ENCODE measurements around the gene PCGF2. TPM values are rescaled to one million over a fixed set of nuclear protein-coding genes. Genes with fewer than 3 reads are reported as not detected.

The PCGF2 gene
- polyA plus RNA-seq, 3 donors: 0.60 TPM; not detected in 2

GRCh38 chr17:38750044-38750311 is 1.8 kb upstream of the PCGF2 start:
- Histone ChIP-seq H3K27ac (ENCODE audit: low read depth in 1 of 2, low read length in 2 of 2) (no peak overlapping the region), H3K9me3 (replicated peaks in 1 of 2; ENCODE audit: control insufficient read depth in 1 of 2, insufficient read depth in 1 of 2, low read length in 2 of 2) (no peaks in the 10 kb centered on the region), H3K79me2 (ENCODE audit: insufficient read depth, low read length) (peaks cover 25% of the 10 kb centered on the region), H2AFZ (ENCODE audit: insufficient read depth, low read depth, low read length, poor library complexity, severe bottlenecking) (peak overlapping the region; percentile 84), H3K9ac (ENCODE audit: insufficient read depth, low read length, poor library complexity, severe bottlenecking) (peak overlapping the region; percentile 56), H3K36me3 (replicated peaks in 1 of 2; ENCODE audit: control insufficient read depth in 1 of 2, insufficient read depth in 2 of 2, low read length in 2 of 2) (peaks cover 7 to 8% of the 10 kb centered on the region in 2 donors), H3K27me3 (ENCODE audit: control insufficient read depth in 2 of 2, insufficient read depth in 2 of 2, low read length in 2 of 2) (peaks cover 21 to 55% of the 10 kb centered on the region in 2 donors), H3K4me2 (replicated peaks; ENCODE audit: extremely low read depth, low read length, poor library complexity, severe bottlenecking) (peak overlapping the region; percentile 94), H4K20me1 (ENCODE audit: insufficient read depth, low read length) (peaks cover 13% of the 10 kb centered on the region), H3K4me1 (ENCODE audit: control insufficient read depth in 1 of 2, insufficient read depth in 2 of 2, low read length in 2 of 2) (peaks cover 65 to 75% of the 10 kb centered on the region in 2 donors), H3K4me3 (replicated peaks in 1 of 3; ENCODE audit: low read depth in 2 of 3, low read length in 3 of 3) (peak overlapping the region; percentile 56 to 98 (median 63))
- Mint-ChIP-seq H3K36me3 (peaks cover 14 to 18% of the 10 kb centered on the region in 2 donors), H3K4me3 (peak overlapping the region; percentile 86 to 98), H3K27me3 (ENCODE audit: low read depth in 3 of 3) (peaks cover 46 to 62% (median 51%) of the 10 kb centered on the region in 3 donors), H3K4me1 (peaks cover 65% of the 10 kb centered on the region), H3K9me3 (peaks cover 0 to 21% (median 4%) of the 10 kb centered on the region in 7 donors), H3K27ac (peak overlapping the region in 3 of 7 donors; percentile 28 to 59 (median 43))
- no peak for TF ChIP-seq CTCF (IDR thresholded peaks at IDR 0.05)
- no peak for DNase-seq
- intact Hi-C loops (cut with micrococcal nuclease): loop anchor here (5.0 to 10.0 kb wide), 2 partner anchors 55 to 73 kb away; no protein-coding TSS in a partner anchor
- 5% methylated on average over 7 of the region's 12 CpGs for WGBS (ENCODE audit: insufficient coverage)

DNA sequence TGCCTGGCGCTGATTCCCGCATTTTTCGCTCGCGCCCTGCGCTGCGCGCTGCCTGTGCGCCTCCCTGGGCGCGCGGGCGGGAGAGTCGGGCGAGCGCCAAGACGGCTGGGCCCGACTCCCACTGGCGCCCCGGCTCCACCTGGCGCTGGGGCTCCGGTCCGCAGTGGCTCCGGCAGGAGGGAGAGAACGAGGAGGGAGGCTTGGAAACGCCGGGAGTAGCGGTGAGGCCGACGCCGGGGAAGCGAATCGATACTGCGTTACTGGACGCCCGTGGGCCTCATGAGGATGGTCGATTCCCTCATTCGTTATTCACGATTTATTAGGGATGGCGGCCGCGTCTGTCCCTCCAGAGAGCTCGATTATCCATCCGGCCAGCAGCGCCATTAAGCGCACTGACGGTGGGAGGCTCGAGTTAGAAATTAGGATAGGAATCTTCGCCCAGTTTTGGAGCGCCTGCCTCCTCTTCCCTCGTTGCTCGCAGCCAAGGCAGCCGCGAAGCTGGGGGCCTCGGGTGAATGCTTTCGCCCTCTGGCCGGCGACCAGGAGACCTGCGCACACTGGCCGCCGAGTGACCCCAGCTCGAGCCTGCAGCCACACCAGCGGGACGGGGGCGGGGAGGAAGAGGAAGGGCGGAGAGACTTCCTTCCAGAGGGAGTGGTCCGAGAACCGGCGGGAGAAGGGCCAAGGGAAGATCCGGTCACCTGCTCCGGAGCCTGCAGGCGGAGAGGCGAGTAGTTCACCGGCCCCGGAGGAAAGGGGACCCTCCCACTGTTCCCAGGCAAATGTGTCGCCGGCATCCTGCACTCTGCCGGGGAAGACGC is 1.3 kb upstream of the PCGF2 start:
- Histone ChIP-seq H3K9ac (ENCODE audit: insufficient read depth, low read length, poor library complexity, severe bottlenecking) (peak overlapping the region; percentile 56), H3K4me3 (replicated peaks in 1 of 3; ENCODE audit: low read depth in 2 of 3, low read length in 3 of 3) (peak overlapping the region; percentile 56 to 98 (median 63)), H3K4me1 (ENCODE audit: control insufficient read depth in 1 of 2, insufficient read depth in 2 of 2, low read length in 2 of 2) (peaks cover 65 to 75% of the 10 kb centered on the region in 2 donors), H3K27me3 (ENCODE audit: control insufficient read depth in 2 of 2, insufficient read depth in 2 of 2, low read length in 2 of 2) (peaks cover 21 to 59% of the 10 kb centered on the region in 2 donors), H3K9me3 (replicated peaks in 1 of 2; ENCODE audit: control insufficient read depth in 1 of 2, insufficient read depth in 1 of 2, low read length in 2 of 2) (no peaks in the 10 kb centered on the region), H3K79me2 (ENCODE audit: insufficient read depth, low read length) (peaks cover 20% of the 10 kb centered on the region), H3K4me2 (replicated peaks; ENCODE audit: extremely low read depth, low read length, poor library complexity, severe bottlenecking) (peak overlapping the region; percentile 94), H3K36me3 (replicated peaks in 1 of 2; ENCODE audit: control insufficient read depth in 1 of 2, insufficient read depth in 2 of 2, low read length in 2 of 2) (peaks cover 2 to 3% of the 10 kb centered on the region in 2 donors), H4K20me1 (ENCODE audit: insufficient read depth, low read length) (peaks cover 7% of the 10 kb centered on the region), H2AFZ (ENCODE audit: insufficient read depth, low read depth, low read length, poor library complexity, severe bottlenecking) (peak overlapping the region; percentile 84), H3K27ac (ENCODE audit: low read depth in 1 of 2, low read length in 2 of 2) (no peak overlapping the region)
- intact Hi-C loops (cut with micrococcal nuclease): loop anchor here (5.0 to 10.0 kb wide), 2 partner anchors 55 to 72 kb away; no protein-coding TSS in a partner anchor
- Mint-ChIP-seq H3K4me3 (peak overlapping the region; percentile 86 to 98), H3K36me3 (peaks cover 10 to 12% of the 10 kb centered on the region in 2 donors), H3K4me1 (peaks cover 63% of the 10 kb centered on the region), H3K27ac (peak overlapping the region in 3 of 7 donors; percentile 28 to 59 (median 43)), H3K27me3 (ENCODE audit: low read depth in 3 of 3) (peaks cover 50 to 67% (median 57%) of the 10 kb centered on the region in 3 donors), H3K9me3 (peaks cover 0 to 21% (median 4%) of the 10 kb centered on the region in 7 donors)
- peak in 2 of 3 donors; percentile 34 to 50 for DNase-seq
- WGBS (ENCODE audit: insufficient coverage): 0% methylated on average over 74 of the region's 79 CpGs
- TF ChIP-seq CTCF (IDR thresholded peaks at IDR 0.05): no peak
